Suppressor macrophage (primary cell): ENCODE results near the gene REXO5.
A peak's percentile ranks its signal among the peaks of the same experiment; 100 is the strongest.
"Not testable (repeated sequence)": the region's sequence is repeated elsewhere in the genome, so short reads cannot be mapped to it uniquely, and the experiment has no call there.

ENCODE experiments used
- DNase-seq, 4 experiments: peaks; one replicate each; pipeline ENCODE4 v3.0.0-alpha.2; 2020 to 2022
- total RNA-seq, 17 experiments: gene quantifications; one replicate each; lab custom pipeline; 2026; ENCODE audit warnings: mixed read lengths in 6 of 17, inconsistent platforms in 3 of 17; lab: John Stamatoyannopoulos, UW

REXO5 gene, protein sequence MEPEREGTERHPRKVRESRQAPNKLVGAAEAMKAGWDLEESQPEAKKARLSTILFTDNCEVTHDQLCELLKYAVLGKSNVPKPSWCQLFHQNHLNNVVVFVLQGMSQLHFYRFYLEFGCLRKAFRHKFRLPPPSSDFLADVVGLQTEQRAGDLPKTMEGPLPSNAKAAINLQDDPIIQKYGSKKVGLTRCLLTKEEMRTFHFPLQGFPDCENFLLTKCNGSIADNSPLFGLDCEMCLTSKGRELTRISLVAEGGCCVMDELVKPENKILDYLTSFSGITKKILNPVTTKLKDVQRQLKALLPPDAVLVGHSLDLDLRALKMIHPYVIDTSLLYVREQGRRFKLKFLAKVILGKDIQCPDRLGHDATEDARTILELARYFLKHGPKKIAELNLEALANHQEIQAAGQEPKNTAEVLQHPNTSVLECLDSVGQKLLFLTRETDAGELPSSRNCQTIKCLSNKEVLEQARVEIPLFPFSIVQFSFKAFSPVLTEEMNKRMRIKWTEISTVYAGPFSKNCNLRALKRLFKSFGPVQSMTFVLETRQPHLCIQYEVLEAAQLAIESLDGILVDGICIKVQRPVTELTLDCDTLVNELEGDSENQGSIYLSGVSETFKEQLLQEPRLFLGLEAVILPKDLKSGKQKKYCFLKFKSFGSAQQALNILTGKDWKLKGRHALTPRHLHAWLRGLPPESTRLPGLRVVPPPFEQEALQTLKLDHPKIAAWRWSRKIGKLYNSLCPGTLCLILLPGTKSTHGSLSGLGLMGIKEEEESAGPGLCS
- total RNA-seq: 2.6 to 10.7 (median 6.0) reads per million in 17 experiments

- peak; percentile 95 to 96 (median 96) for DNase-seq
These were observed at the start of gene REXO5, which contains the start of gene ERI2 for GRCh38 chr16:20806168-20807050. REXO5 (plus strand) TSS chr16:20806527; CDS start chr16:20806954, 427 bp downstream. ERI2 (minus strand) TSS chr16:20806472; CDS start chr16:20806430, 42 bp downstream.

DNA sequence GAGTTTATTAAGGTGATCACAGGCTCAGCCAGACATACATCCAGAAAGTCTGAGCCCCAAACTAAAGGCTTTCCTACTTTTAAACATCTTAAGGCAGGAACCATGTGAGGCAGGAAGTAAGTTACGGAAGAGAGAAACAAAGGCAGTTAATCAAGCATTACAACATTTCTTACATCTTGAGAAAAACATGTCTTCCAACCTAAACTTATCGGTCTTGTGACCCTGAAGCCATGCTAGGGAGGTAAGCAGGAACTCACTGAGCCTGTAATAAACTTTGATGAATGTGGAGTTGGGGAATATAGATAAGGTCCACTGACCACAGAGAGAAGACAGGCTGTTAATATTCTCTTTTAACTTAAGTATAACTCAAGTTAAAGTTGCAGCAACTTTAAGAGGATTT, 46.0 kb upstream of the REXO5 start:
- DNase-seq: no peak

DNA sequence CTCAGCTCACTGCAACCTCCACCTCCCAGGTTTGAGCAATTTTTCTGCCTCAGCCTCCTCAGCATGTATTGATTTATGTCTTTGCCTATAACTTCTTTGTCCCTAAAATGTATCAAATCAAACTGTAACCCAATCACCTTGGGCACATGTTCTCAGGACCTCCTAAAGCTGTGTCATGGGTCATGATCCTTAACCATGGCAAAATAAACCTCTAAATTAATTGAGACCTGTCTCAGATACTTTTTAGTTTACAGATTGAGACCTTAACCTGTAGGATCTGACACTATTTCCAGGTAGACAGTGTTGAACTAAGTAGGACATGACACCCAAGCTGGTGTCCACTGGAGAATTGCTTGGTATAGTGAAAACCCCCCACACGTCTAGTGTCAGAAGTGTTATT, 45.2 kb upstream of the REXO5 start:
- DNase-seq: no peak

- no peak for DNase-seq
These were observed 43.8 kb upstream of the REXO5 start for GRCh38 chr16:20762404-20763123.

- DNase-seq: peak; percentile 79 to 91 (median 87)
These were observed 42.7 kb upstream of the REXO5 start, which contains the start of gene ACSM3 for GRCh38 chr16:20763461-20764232. ACSM3 (plus strand) TSS chr16:20764014; CDS start chr16:20770035, 6,021 bp downstream.

DNA sequence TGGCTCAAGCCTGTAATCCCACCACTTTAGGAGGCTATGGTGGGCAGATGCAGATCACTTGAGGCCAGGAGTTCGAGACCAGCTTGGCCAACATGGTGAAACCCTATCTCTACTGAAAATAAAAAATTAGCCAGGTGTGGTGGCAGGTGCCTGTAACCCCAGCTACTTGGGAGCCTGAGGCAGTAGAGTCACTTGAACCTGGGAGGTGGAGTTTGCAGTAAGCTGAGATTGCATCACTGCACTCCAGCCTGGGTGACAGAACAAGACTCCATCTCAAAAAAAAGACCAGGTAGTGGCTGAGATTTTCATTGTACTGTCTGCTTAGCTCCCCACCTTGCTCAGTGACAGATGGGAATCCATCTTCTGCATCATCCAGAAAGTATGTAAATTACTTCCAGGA, 41.9 kb upstream of the REXO5 start:
- DNase-seq: not testable (repeated sequence)

- DNase-seq: no peak
These were observed 40.6 kb upstream of the REXO5 start for GRCh38 chr16:20765732-20766131.

- no peak for DNase-seq
These were observed 40.0 kb upstream of the REXO5 start for GRCh38 chr16:20766294-20766693.

GRCh38 chr16:20767577-20767976, 38.8 kb upstream of the REXO5 start:
- DNase-seq: no peak

DNA sequence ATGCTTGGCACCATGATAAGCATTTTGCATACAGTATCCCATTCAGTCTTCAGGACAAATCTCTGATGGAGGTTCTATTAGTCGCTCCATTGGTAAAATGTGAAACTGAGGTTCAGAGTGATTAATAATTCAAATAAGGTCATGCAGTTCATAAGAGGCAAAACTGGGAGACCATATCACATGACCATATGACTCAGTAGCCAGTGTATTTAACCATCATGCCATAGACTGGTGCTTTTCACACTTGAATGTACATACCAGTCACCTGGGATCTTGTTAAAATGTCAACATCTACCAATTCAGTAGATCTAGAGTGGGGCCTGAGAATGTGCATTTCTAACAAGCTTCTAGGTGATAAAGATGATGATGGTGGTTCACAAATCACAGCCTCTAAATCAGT, 38.2 kb upstream of the REXO5 start:
- peak in 1 of 4 experiments; percentile 5 for DNase-seq

GRCh38 chr16:20768818-20769217, 37.5 kb upstream of the REXO5 start:
- DNase-seq: no peak

DNA sequence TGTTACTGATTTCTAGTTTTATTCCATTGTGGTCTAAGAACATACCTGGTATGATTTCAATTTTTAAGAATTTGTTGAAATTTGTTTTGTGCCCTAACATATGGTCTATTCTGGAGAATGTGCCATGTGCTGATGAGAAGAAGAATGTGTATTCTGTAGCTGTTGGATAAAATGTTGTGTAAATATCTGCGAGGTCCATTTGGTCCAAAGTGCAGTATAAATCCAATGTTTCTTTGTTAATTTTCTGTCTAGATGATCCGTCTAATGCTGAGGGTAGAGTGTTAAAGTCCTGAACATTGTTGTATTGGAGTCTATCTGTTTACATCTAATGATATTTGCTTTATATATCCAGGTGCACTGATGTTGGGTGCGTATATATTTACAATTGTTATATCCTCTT, 32.6 kb upstream of the REXO5 start:
- DNase-seq: no peak

DNA sequence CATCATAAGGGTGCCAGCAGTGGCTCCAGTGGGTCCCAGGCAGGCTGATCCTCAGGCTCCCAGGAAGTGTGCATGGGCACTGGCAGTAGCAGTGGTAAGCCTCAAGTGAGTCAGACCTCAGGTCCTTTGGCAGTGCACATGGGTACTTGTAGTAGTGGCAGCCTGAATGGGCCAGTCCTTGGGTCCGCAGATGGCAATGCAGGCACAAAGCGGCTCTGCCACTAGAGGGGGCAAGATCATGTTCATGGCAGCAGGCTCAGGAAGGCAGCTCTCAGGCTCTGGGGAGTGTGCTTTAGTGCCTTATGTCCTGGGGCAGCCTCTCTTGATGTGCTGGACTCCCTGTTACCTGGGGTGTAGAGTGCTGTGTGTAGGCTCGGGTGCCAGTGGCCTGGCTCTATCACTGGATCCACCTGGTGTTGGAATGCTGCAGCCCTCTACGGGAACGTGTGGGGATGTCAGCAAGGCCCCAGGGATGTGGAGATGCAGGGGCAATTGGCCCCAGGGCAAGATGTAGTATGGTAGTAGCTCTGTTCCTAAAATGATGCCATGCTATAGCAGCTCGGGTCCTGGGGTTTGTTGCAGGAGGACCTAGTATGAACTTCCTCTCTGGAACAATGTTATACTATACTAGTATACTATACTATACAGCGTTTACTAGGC, 31.5 kb upstream of the REXO5 start:
- peak; percentile 69 to 83 (median 70) for DNase-seq

DNA sequence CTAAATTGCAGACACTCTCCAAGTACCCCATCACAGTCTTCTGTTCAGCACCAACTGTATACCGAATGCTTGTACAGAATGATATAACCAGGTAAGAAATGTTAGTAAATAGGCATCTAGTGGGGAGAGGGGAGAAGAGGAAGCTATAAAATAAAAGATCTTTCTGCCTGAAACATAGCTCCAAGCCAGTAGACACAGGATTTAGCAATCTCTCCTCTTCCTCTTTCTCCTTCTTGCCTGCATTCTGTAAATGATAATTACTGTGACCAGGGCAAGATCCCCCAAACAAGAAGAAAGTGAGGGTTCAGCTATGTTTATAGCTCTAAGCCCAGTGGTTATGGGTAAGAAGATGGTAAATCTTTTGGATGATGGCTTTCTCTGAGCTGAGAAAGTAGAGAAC, 24.6 kb upstream of the REXO5 start:
- DNase-seq: peak in 3 of 4 experiments; percentile 25 to 48 (median 34)

- peak; percentile 8 to 53 (median 28) for DNase-seq
These were observed 23.9 kb upstream of the REXO5 start for GRCh38 chr16:20782470-20782869.

GRCh38 chr16:20784204-20784603, 22.1 kb upstream of the REXO5 start:
- no peak for DNase-seq

DNA sequence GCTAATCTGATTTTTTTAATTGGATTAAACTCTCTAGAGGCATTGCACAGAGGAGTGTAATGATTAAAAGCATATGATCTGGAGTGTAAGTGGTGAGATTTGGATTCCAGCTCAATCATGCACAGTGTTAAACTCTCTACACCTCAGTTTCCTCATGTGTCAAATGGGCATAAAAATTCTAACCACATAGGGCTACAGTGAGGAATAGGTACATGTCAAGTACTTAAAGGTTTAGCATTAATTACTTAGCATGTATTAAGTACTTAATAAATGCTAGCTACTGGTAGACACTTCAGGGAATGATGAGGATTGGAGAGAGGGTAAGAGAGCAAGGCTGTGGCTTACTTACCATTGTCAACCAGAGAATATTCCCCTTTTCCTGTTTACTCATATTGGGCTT, 17.2 kb upstream of the REXO5 start:
- DNase-seq: no peak

DNA sequence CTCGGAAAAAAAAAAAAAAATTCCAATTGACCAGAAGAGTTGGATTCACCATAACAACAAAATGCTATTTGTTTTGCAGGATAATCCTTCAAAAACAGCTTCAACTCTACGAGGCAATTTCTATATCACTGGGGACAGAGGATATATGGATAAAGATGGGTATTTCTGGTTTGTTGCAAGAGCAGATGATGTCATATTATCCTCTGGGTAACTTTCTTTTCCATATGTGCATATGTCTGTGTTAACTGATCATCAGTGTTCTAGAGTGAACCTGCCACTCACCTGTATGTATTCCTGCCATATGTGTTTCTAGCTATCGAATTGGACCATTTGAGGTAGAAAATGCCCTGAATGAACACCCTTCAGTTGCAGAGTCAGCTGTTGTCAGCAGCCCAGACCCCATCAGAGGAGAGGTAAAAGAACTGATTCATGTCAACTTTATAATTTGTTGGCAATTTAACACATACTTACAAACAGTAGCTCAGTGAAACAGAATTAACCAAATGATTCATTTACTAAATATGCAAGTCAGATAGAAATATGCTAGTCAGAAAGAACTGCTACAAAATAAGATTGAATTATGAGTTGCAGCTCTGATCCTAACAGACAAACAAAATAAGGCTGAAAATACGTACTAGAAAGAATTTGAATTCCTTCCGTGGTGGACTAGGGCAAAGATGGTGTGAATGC, 14.3 kb upstream of the REXO5 start:
- no peak for DNase-seq

DNA sequence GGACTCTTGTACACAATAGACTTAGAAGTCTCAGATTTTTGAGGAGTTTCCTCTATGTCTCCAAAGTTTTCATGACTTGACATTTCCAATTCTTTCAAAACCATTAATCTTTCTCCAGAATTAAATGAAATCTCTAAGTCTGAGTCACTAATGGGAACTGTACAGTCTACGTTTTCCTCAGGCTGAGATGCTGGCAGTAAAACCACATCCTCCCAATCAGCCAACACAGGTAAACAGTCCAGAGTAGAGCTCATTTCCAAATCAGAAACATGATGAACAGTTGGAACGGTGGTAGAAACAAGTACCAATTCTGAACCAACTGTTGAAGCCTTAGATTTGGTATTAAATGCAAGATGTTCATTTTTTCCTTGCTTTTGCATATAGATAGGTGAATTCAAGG, 8.0 kb upstream of the REXO5 start:
- DNase-seq: no peak

GRCh38 chr16:20799599-20799998, 6.7 kb upstream of the REXO5 start:
- peak in 2 of 4 experiments; percentile 44 to 79 for DNase-seq
